Stimulated activated naive CD8-positive, alpha-beta T cell treated with anti-CD3 and anti-CD28 coated beads, Interleukin-15, Interleukin-2, amounts not matched to agents 100 U/mL and 50 U/mL, for 24 hours (primary cell): ENCODE measurements around the gene SEPHS2.
A peak's percentile ranks its signal among the peaks of the same experiment; 100 is the strongest.
"Not testable (repeated sequence)": the region's sequence is repeated elsewhere in the genome, so short reads cannot be mapped to it uniquely, and the experiment has no call there.

ENCODE experiments used
- ATAC-seq: fragments of 150-1000 bp; cut with Tn5 transposase; one replicate; pipeline ENCODE4 v1.10.0; 2021
- DNase-seq: peaks from one replicate; pipeline ENCODE4 v3.0.0; 2021

SEPHS2 gene

GRCh38 chr16:30470170-30470512, 24.5 kb upstream of the SEPHS2 start:
- ATAC-seq (no peak), DNase-seq (no peak)

DNA sequence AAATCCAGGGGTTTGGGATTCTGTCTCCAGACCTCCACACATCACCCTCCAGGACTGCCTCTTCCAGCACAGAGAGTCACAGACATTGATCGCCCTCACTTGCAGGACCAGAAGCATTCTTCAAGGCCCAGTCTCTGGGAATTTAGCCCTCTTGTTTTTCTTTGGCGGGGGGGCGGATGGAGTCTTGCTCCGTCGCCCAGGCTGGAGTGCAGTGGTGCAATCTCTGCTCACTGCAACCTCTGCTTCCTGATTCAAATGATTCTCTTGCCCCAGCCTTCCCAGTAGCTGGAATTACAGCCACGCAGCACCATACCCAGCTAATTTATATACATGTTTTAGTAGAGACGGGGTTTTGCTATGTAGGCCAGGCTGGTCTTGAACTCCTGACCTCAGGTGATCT, 18.4 kb upstream of the SEPHS2 start:
- ATAC-seq (no peak), DNase-seq (no peak)

GRCh38 chr16:30461426-30461825, 15.8 kb upstream of the SEPHS2 start:
- not testable (repeated sequence) for ATAC-seq, DNase-seq

DNA sequence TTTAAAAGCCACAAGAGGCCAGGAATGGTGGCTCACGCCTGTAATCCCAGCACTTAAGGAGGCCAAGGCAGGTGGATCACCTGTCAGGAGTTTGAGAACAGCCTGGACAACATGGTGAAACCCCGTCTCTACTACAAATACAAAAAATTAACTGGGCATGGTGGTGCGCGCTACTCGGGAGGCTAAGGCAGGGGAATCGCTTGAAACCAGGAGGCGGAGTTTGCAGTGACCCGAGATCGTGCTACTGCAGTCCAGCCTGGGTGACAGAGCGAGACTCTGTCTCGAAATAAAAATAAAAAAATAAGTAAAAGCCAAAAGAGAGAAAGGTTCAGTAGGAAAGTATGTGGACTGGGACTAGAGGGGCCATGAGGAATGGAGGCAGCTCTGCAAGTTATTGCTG, 13.8 kb upstream of the SEPHS2 start:
- DNase-seq = no peak
- no peak for ATAC-seq

GRCh38 chr16:30458561-30459394, 13.1 kb upstream of the SEPHS2 start:
- ATAC-seq = peak; percentile 98
- DNase-seq = peak; percentile 90

GRCh38 chr16:30457743-30458560, 12.3 kb upstream of the SEPHS2 start:
- ATAC-seq (no peak), DNase-seq (no peak)

DNA sequence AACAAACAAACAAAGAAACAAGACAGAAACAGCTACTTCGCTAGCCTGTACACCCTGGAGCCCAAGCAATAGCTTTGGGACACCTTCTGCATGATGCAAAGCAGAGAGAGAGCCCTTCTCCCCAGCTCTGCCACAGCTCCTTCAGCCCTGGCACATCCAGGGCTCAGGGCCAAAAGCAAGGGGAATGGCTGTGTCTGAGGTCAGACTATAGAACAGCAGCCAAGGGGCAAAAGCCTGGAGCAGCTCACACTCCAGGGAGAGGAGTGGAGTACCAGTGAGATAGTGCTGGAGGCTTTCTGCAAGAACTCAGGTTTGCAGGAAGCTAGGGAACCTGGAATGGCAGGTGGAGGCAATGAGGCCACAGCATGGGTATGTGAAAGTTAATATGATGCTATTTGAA, 11.6 kb upstream of the SEPHS2 start:
- DNase-seq = no peak
- ATAC-seq = no peak

DNA sequence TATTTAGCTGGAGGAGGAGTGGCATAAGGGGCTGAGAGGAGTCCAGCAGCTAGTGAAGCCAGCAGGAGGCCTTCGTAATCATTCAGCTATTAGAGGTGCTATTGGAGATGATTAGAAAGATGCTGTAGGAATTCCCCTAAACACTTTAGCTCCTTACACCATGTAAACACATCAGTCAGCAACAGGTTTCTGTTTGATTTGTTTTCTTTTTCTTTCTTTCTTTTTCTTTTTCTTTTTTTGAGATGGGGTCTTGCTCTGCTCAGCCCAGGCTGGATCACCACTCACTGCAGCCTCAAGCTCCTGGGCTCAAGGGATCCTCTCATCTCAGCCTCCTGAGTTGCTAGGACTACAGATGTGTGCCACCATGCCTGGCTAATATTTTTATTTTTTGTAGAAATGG, 10.6 kb upstream of the SEPHS2 start:
- ATAC-seq (no peak), DNase-seq (no peak)

- not testable (repeated sequence) for DNase-seq, ATAC-seq
Observed at GRCh38 chr16:30452709-30453580, 7.3 kb upstream of the SEPHS2 start.

DNA sequence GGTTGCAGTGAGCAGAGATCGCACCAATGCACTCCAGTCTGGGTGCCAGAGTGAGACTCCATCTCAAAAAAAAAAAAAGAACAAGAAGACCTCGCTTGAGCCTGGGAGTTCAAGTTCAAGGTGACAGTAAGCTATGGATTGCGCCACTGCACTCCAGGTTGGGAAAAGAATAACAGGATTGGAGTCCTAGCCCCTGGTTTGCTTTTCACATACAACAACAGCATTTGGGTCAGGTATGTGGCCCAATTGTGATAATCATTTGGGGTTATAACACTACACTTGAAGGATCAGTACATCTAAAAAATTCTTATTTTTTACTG, 3.4 kb upstream of the SEPHS2 start:
- DNase-seq = no peak

GRCh38 chr16:30447512-30448226, 2.0 kb upstream of the SEPHS2 start:
- no peak for DNase-seq
- no peak for ATAC-seq

More for the DNA sequence above, 3.4 kb upstream of the SEPHS2 start:
- no peak for ATAC-seq

DNA sequence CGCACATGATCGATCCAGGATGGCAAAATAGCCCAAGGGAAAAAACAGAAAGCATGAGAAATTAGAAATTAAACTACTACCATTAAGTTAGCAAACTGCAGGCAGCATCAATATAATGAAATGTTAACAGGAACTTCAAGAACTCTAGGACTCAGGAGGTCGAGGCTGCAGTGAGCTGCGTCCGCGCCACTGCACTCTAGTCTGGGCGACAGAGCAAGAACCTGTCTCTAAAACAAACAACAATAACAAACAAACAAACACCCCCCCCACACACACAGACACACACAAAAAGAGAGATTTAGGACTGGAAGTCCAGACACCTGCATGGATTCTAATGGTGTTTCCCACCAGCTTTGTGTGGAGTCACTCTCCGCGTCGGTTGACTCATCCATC, 525 bp upstream of the SEPHS2 start:
- no peak for DNase-seq
- no peak for ATAC-seq

DNA sequence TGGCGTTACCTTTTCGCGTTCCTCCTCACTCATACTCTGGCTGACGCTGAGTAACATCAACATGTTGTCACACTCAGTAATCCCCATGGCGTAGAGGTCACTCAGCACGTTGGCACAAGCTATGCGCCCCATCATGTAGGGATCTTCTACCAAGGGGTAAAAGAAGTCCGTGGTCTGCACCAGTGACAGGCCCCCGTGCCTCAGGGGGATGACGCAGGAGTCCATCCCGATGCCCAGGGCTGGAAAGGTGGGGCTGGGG, 596 bp downstream of the SEPHS2 start:
- ATAC-seq (peak; percentile 24), DNase-seq (no peak)

- ATAC-seq (no peak), DNase-seq (no peak)
Observed at GRCh38 chr16:30444231-30445148, 1.2 kb downstream of the SEPHS2 start.

- ATAC-seq (no peak), DNase-seq (no peak)
Observed at GRCh38 chr16:30443631-30444030, 2.0 kb downstream of the SEPHS2 start.

DNA sequence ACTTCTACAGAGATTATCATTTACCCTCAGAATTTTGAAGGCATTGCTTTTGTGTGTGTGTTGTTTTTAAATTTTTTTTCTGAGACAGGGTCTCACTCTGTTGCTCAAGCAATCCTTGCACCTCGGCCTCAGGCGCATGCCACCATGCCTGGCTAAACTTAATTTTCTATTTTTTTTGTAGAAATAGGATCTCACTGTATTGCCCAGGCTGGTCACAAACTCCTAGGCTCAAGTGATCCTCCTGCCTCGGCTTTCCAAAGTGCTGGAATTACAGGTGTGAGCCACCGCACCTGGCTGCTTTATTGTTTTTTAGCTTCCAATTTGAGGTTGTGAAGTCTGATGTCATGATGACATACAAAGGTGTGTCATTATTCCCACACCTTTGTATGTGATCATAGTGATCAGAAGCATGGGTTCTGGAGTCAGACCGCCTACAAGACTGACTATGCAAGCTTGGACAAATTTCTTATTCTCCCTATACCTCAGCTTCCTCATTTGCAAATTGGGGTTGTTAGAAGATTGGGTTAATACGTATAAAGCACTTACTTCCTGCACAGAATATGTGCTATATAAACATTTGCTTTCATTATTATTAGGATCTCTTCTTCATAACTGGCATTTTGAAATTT, 5.8 kb downstream of the SEPHS2 start:
- no peak for ATAC-seq
- no peak for DNase-seq

GRCh38 chr16:30438835-30439234, 6.8 kb downstream of the SEPHS2 start:
- no peak for ATAC-seq
- DNase-seq = no peak

- ATAC-seq (no peak), DNase-seq (no peak)
Observed at GRCh38 chr16:30437511-30438046, 8.1 kb downstream of the SEPHS2 start.

DNA sequence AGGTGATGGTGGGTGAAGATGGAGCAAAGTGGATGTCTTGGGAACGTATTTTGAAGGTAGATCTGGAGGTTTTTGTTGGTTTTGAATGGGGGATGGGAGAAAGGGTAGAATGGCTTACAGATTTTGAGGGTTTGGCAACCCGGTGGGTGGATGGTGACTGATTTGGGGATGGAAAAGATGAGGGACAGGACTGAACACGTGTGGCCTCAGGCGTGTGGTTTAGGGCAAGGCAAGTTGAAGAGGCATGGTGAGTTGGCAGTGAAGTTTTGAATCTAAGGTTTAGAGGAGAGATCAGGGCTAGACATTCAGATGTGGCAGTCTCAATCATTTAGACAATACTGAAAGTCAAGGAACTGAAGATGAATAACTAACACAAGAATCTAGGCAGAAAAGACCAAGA, 10.8 kb downstream of the SEPHS2 start:
- DNase-seq (peak; percentile 78), ATAC-seq (peak; percentile 58)

GRCh38 chr16:30430428-30430970, 15.2 kb downstream of the SEPHS2 start:
- no peak for DNase-seq
- peak; percentile 8 for ATAC-seq
